Pancreas (tissue), 10 donors: ENCODE results near the gene KL. TPM values are rescaled to one million over a fixed set of nuclear protein-coding genes. Genes with fewer than 3 reads are reported as not detected.

Source experiments
- ATAC-seq, 4 donors: fragments of 200-7000 bp; cut with Tn5 transposase; one replicate each; pipeline versions ENCODE4 v1.8.0 to v1.9.1; 2020; ENCODE audit warnings: mild to moderate bottlenecking in 4 of 4, moderate library complexity in 4 of 4
- DNase-seq, 6 donors: peaks; one replicate each; pipeline ENCODE4 v3.0.0-alpha.2; 2020
- FAIRE-seq: peaks from 2 replicates; lab custom pipeline; 2012; peaks lifted over from hg19 to GRCh38; lab: Jason Lieb, UNC
- H3K27ac ChIP-seq, 4 donors: fragments of 200-600 bp; sonication (generic); 1 replicate in 3 of 4; 2 replicates in 1 of 4; pipeline versions ENCODE4 v1.5.0 to v1.8.0; 2020
- H3K27me3 ChIP-seq, 4 donors: fragments of 200-600 bp; one replicate each; pipeline ENCODE4 v1.8.0; 2021
- H3K36me3 ChIP-seq, 3 donors: fragments of 200-600 bp; sonication (generic) in 1 of 3; one replicate each; pipeline versions ENCODE4 v1.5.0 to v1.8.0; 2020 to 2021
- H3K4me1 ChIP-seq, 3 donors: fragments of 200-600 bp; one replicate each; pipeline ENCODE4 v1.8.0; 2021
- H3K4me3 ChIP-seq, 4 donors: fragments of 200-600 bp; sonication (generic) in 2 of 4; one replicate each; pipeline versions ENCODE4 v1.5.0 to v1.8.0; 2020 to 2021
- H3K9me3 ChIP-seq, 4 donors: fragments of 200-600 bp; one replicate each; pipeline ENCODE4 v1.8.0; 2021
- WGBS, 2 donors: extraction: QIAGEN DNeasy Blood & Tissue Kit; methylation state at CpG; one replicate each; pipeline ENCODE4 v1.1.7; 2013; 5-methylcytosine and 5-hydroxymethylcytosine counted together
- intact Hi-C, 3 donors: fragments of 100-400 bp; cut with DNase I; formaldehyde crosslinking; loops; one replicate each; pipeline versions ENCODE4 v1.11.1 to v1.14.2; 2022
- polyA plus RNA-seq, 2 donors: library from polyadenylated mRNA; stranded (reverse); fragments of 200-250 nt; gene quantifications; one replicate each; pipeline ENCODE4 v1.2.3, GENCODE V29; 2013
- total RNA-seq, 6 donors: library from RNA; stranded (reverse); fragmentation: NEBNext Ultra II Directional in 4 of 6; extraction: Animal tissue kit (Norgen Biotek cat#: 25700) in 4 of 6; gene quantifications; one replicate each; pipeline versions ENCODE4 v1.2.1 to v1.2.4, GENCODE V29; 2021 to 2023
- TF ChIP-seq, protein P1 (sequence below), 4 donors: fragments of 200-600 bp; sonication (generic) in 3 of 4; IDR thresholded peaks; one replicate each; pipeline versions ENCODE4 v1.5.0 to v1.8.0; 2021; ENCODE audit warnings: antibody characterized with exemption in 4 of 4
- donor health status: healthy with polysubstance abuse.
- donor health status: DM: no; HTN: no; CAD: no; lungs with moderate emphysema.
- donor health status: DM: no; HTN: no; CAD: no.
- donor health status: control.
- donor health status: control.
- donor health status: Bipolar disorder and iron deficiency.
- donor health status: DM: yes; HTN: yes; CAD: no.
- donor health status: DM: no; HTN: no; CAD: no.
- donor health status: DM: no; HTN: no; CAD: no.
- donor health status: DM: yes; HTN: yes; CAD: no.

Gene KL
- total and polyA plus RNA-seq, 8 donors, result 0.23 to 2.9 (median 0.86) TPM

DNA sequence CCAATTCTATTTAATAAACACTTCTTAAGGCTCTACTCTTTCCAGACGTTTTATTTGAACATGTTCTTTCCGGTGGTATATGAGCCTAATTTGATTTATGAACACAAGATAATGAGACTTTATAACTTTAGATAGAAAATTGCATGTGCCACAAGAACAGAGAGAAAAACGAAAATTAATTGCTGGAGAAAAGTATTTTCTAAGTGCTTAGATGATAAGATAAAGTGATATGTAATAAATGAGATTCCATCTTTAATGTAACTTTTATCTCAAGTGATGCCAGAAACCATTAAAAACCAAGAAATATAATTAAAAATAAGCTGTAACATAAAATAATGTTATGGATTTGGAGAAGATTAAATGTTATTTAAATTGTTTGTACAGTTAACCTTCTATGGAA, 33.2 kb upstream of the KL start:
- no peak for FAIRE-seq
- H3K4me1 ChIP-seq, result no peaks in the 10 kb centered on the region
- no peak for DNase-seq
- no peak overlapping the region for H3K27ac ChIP-seq
- intact Hi-C loops, result no loop called here
- H3K4me3 ChIP-seq, result no peak overlapping the region
- H3K36me3 ChIP-seq, result no peaks in the 10 kb centered on the region
- WGBS, 2 donors, result 34 to 39% methylated on average over 3 of the region's 3 CpGs
- no peaks in the 10 kb centered on the region for H3K9me3 ChIP-seq
- TF ChIP-seq, protein P1, sequence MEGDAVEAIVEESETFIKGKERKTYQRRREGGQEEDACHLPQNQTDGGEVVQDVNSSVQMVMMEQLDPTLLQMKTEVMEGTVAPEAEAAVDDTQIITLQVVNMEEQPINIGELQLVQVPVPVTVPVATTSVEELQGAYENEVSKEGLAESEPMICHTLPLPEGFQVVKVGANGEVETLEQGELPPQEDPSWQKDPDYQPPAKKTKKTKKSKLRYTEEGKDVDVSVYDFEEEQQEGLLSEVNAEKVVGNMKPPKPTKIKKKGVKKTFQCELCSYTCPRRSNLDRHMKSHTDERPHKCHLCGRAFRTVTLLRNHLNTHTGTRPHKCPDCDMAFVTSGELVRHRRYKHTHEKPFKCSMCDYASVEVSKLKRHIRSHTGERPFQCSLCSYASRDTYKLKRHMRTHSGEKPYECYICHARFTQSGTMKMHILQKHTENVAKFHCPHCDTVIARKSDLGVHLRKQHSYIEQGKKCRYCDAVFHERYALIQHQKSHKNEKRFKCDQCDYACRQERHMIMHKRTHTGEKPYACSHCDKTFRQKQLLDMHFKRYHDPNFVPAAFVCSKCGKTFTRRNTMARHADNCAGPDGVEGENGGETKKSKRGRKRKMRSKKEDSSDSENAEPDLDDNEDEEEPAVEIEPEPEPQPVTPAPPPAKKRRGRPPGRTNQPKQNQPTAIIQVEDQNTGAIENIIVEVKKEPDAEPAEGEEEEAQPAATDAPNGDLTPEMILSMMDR (IDR thresholded peaks at IDR 0.05), result no peak
- H3K27me3 ChIP-seq, result no peaks in the 10 kb centered on the region
- ATAC-seq, result no peak

DNA sequence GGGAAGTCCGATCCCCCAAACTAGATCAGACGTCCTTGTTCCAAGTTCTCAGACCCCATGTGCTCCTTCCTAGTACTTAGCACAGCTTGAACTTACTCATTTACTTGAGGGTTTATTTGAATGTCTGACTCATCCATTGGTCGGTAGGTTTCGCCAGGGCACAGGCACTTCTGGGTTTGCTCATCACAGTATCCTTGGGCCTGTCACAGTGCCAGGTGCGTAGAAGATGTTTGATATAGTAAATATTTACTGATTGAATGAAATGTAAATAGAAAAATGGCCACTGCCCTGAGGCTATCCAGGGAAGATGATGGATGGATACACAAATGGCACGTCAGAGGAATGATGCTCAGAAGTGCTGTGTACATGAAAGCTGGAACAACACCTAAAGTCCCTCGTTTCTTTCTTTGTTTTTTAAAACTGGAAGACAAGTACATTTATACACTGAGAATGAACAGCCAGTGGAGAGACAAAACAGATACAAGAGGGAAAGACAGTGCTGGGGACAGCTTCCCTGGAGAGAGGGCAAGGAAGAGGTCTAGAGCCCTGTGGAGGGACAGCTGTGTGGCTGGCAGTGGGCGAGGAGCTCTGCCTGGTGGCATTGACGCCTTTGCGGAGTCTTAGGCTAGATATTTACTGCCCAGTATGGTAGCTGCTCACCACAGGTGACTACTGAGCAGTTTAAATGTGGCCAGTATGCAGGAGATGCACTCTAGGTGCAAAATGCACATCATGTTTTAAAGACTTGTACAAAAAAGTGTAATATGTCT, 31.2 kb upstream of the KL start:
- Histone ChIP-seq H3K4me1 (no peaks in the 10 kb centered on the region), H3K4me3 (no peak overlapping the region), H3K9me3 (no peaks in the 10 kb centered on the region), H3K27me3 (no peaks in the 10 kb centered on the region), H3K36me3 (no peaks in the 10 kb centered on the region), H3K27ac (no peak overlapping the region)
- no peak for FAIRE-seq
- TF ChIP-seq, protein P1 (IDR thresholded peaks at IDR 0.05), result no peak
- DNase-seq, result no peak
- intact Hi-C loops, result no loop called here
- WGBS, 2 donors, result 53 to 58% methylated on average over 10 of the region's 10 CpGs
- ATAC-seq, result peak in 2 of 4 donors; percentile 51 to 70

DNA sequence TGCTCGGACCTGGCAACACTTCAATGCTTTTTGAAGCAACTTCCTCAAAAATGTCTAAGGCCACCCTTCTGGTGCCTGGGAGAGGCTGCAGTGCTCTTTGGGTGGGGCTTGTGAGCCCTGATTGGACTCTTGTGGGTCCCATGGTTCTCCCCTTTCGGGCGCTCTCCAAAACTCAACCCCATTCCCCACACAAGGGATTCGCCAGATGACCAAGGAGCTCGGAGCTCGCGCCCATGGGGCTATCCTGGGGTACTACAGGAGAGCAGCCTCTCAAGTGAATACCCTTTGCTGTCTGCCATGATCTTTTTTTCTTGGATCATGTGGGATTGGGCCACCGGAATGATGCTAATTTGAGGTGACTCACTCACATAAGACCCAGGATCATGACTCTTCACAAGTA, 29.7 kb upstream of the KL start:
- intact Hi-C loops, result no loop called here
- H3K27me3 ChIP-seq, result no peaks in the 10 kb centered on the region
- no peaks in the 10 kb centered on the region for H3K4me1 ChIP-seq
- WGBS, 2 donors, result 90 to 91% methylated on average over 8 of the region's 8 CpGs
- no peak overlapping the region for H3K4me3 ChIP-seq
- H3K36me3 ChIP-seq, result no peaks in the 10 kb centered on the region
- no peak overlapping the region for H3K27ac ChIP-seq
- DNase-seq (no peak), ATAC-seq (no peak), FAIRE-seq (no peak)
- TF ChIP-seq, protein P1 (IDR thresholded peaks at IDR 0.05), result no peak
- H3K9me3 ChIP-seq, result no peaks in the 10 kb centered on the region

DNA sequence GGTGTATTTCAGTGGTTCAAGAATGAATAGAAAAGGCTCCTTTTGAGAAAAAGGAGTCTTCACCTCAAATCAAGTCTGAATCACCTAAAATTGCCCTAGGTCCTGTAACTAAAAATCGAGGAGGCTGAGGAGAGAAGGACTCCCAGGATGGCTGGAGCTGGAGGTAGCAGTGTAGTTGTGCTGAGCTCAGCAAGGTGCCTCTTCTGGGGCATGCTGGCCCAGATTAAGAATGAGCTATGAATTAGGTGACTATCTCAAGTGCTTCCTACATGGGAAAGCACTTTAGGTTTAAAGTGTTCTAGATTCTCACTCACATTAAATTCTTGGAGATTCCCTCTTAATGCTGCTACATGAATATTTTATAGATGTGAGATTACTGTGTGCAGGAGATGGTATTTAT, 28.8 kb upstream of the KL start:
- intact Hi-C loops, result no loop called here
- no peak for FAIRE-seq

More for the DNA sequence above, 28.8 kb upstream of the KL start:
- ATAC-seq, result no peak
- no peak overlapping the region for H3K4me3 ChIP-seq
- no peaks in the 10 kb centered on the region for H3K9me3 ChIP-seq
- no peaks in the 10 kb centered on the region for H3K27me3 ChIP-seq
- DNase-seq, result no peak
- 31 to 38% methylated on average over 1 of the region's 1 CpG for WGBS, 2 donors
- no peaks in the 10 kb centered on the region for H3K4me1 ChIP-seq
- H3K36me3 ChIP-seq, result no peaks in the 10 kb centered on the region
- TF ChIP-seq, protein P1 (IDR thresholded peaks at IDR 0.05), result no peak
- no peak overlapping the region for H3K27ac ChIP-seq
